KOPT-K1 (cell line): Measurements from ENCODE around the gene TOR4A.
"Not testable (repeated sequence)": the region's sequence is repeated elsewhere in the genome, so short reads cannot be mapped to it uniquely, and the experiment has no call there.

ENCODE experiments used
- H3K27ac ChIP-seq: fragments of 200-600 bp; sonication (generic); 2 replicates; pipeline ENCODE4 v1.5.1; 2016; ENCODE audit warnings: antibody characterized with exemption, mild to moderate bottlenecking, low read depth, low read length; ENCODE audit not compliant: poor library complexity, severe bottlenecking
- H3K36me3 ChIP-seq: fragments of 200-600 bp; sonication (generic); 2 replicates; pipeline ENCODE4 v1.5.1; 2017; ENCODE audit warnings: antibody characterized with exemption, mild to moderate bottlenecking, low read length, moderate library complexity; ENCODE audit not compliant: insufficient read depth
- H3K9me3 ChIP-seq: fragments of 200-600 bp; sonication (generic); 2 replicates; pipeline ENCODE4 v1.5.1; 2017; ENCODE audit warnings: antibody characterized with exemption, low read length, mild to moderate bottlenecking; ENCODE audit not compliant: insufficient read depth, poor library complexity, severe bottlenecking

TOR4A gene

GRCh38 chr9:137256362-137256761 lies 21.2 kb upstream of the TOR4A start:
- Histone ChIP-seq H3K9me3 (no peaks in the 10 kb centered on the region), H3K36me3 (peaks cover 19% of the 10 kb centered on the region; the same call in 1 of the 2 replicates), H3K27ac (no peak overlapping the region)

GRCh38 chr9:137256856-137257255 lies 20.7 kb upstream of the TOR4A start:
- Histone ChIP-seq H3K9me3 (no peaks in the 10 kb centered on the region), H3K27ac (no peak overlapping the region)

GRCh38 chr9:137262173-137262908 lies 15.2 kb upstream of the TOR4A start:
- H3K9me3 ChIP-seq, H3K27ac ChIP-seq: not testable (repeated sequence)
- H3K36me3 ChIP-seq: peaks cover 45% of the 10 kb centered on the region

More at GRCh38 chr9:137256856-137257255, 20.7 kb upstream of the TOR4A start:
- H3K36me3 ChIP-seq: peaks cover 19% of the 10 kb centered on the region; the same call in 1 of the 2 replicates

- Histone ChIP-seq H3K27ac (no peak overlapping the region), H3K9me3 (no peaks in the 10 kb centered on the region), H3K36me3 (peaks cover 49% of the 10 kb centered on the region)
These were observed 14.6 kb upstream of the TOR4A start for GRCh38 chr9:137262909-137263285.

- Histone ChIP-seq H3K36me3 (peaks cover 55% of the 10 kb centered on the region), H3K9me3 (no peaks in the 10 kb centered on the region), H3K27ac (no peak overlapping the region)
These were observed 14.0 kb upstream of the TOR4A start for GRCh38 chr9:137263506-137263905.

GRCh38 chr9:137264067-137264466 lies 13.5 kb upstream of the TOR4A start:
- Histone ChIP-seq H3K27ac (no peak overlapping the region), H3K36me3 (peaks cover 55% of the 10 kb centered on the region)

GRCh38 chr9:137265496-137266161 lies 11.9 kb upstream of the TOR4A start:
- Histone ChIP-seq H3K36me3 (peaks cover 60% of the 10 kb centered on the region), H3K9me3 (no peaks in the 10 kb centered on the region), H3K27ac (no peak overlapping the region)

More at GRCh38 chr9:137264067-137264466, 13.5 kb upstream of the TOR4A start:
- H3K9me3 ChIP-seq: no peaks in the 10 kb centered on the region

GRCh38 chr9:137266162-137266527 lies 11.4 kb upstream of the TOR4A start:
- no peak overlapping the region for H3K27ac ChIP-seq
- peaks cover 60% of the 10 kb centered on the region for H3K36me3 ChIP-seq
- H3K9me3 ChIP-seq: no peaks in the 10 kb centered on the region

- peaks cover 60% of the 10 kb centered on the region for H3K36me3 ChIP-seq
- H3K9me3 ChIP-seq: no peaks in the 10 kb centered on the region
- no peak overlapping the region for H3K27ac ChIP-seq
These were observed 10.7 kb upstream of the TOR4A start for GRCh38 chr9:137266585-137267453.

- no peaks in the 10 kb centered on the region for H3K9me3 ChIP-seq
- no peak overlapping the region for H3K27ac ChIP-seq
- H3K36me3 ChIP-seq: peaks cover 70% of the 10 kb centered on the region
These were observed 9.6 kb upstream of the TOR4A start for GRCh38 chr9:137267933-137268355.

GRCh38 chr9:137268538-137269201 lies 8.9 kb upstream of the TOR4A start:
- Histone ChIP-seq H3K36me3 (peaks cover 71% of the 10 kb centered on the region), H3K27ac (no peak overlapping the region), H3K9me3 (no peaks in the 10 kb centered on the region)

GRCh38 chr9:137269231-137269772 lies 8.2 kb upstream of the TOR4A start:
- H3K9me3 ChIP-seq: no peaks in the 10 kb centered on the region
- H3K27ac ChIP-seq: no peak overlapping the region
- H3K36me3 ChIP-seq: peaks cover 69% of the 10 kb centered on the region

GRCh38 chr9:137270929-137271695 lies 6.4 kb upstream of the TOR4A start:
- Histone ChIP-seq H3K9me3 (no peaks in the 10 kb centered on the region), H3K36me3 (peaks cover 57% of the 10 kb centered on the region), H3K27ac (no peak overlapping the region)

- peaks cover 51% of the 10 kb centered on the region for H3K36me3 ChIP-seq
- no peak overlapping the region for H3K27ac ChIP-seq
- H3K9me3 ChIP-seq: no peaks in the 10 kb centered on the region
These were observed 5.8 kb upstream of the TOR4A start for GRCh38 chr9:137271696-137272076.
